Activated CD8-positive, alpha-beta T cell treated with anti-CD3 and anti-CD28 coated beads for 36 hours (primary cell): ENCODE measurements around the gene ANXA10. TPM values are rescaled to one million over a fixed set of nuclear protein-coding genes. Genes with fewer than 3 reads are reported as not detected.

Experiments
- ATAC-seq: fragments of 200-7000 bp; cut with Tn5 transposase; one replicate; pipeline ENCODE4 v1.10.0; 2021; ENCODE audit warnings: mild to moderate bottlenecking, moderate library complexity
- CTCF ChIA-PET: fragments of 350-600 bp; sonication (Branson Sonifier 250); formaldehyde crosslinking; loops from one replicate; lab custom pipeline; 2021; ENCODE audit warnings: antibody characterized with exemption; lab: Charles Lee
- POLR2A ChIA-PET: fragments of 350-600 bp; sonication (Branson Sonifier 250); formaldehyde crosslinking; loops from one replicate; lab custom pipeline; 2021; ENCODE audit warnings: antibody characterized with exemption; lab: Charles Lee
- DNase-seq: peaks from one replicate; pipeline ENCODE4 v3.0.0-alpha.2; 2020
- H3K27ac Mint-ChIP-seq: one replicate; pipeline ENCODE4 v1.8.0; 2021; ENCODE audit warnings: mild to moderate bottlenecking, mixed read lengths
- H3K27me3 Mint-ChIP-seq: one replicate; pipeline ENCODE4 v1.8.0; 2021; ENCODE audit warnings: mixed read lengths
- H3K36me3 Mint-ChIP-seq: one replicate; pipeline ENCODE4 v1.8.0; 2021; ENCODE audit warnings: low read depth, mixed read lengths
- H3K4me1 Mint-ChIP-seq: one replicate; pipeline ENCODE4 v1.8.0; 2021; ENCODE audit warnings: low read depth, mixed read lengths
- H3K4me3 Mint-ChIP-seq: one replicate; pipeline ENCODE4 v1.8.0; 2021; ENCODE audit warnings: mild to moderate bottlenecking, moderate library complexity, mixed read lengths
- H3K9me3 Mint-ChIP-seq: one replicate; pipeline ENCODE4 v1.8.0; 2021; ENCODE audit warnings: mixed read lengths
- intact Hi-C: fragments of 100-400 bp; cut with micrococcal nuclease; formaldehyde crosslinking; loops from one replicate; pipeline ENCODE4 v1.10.0; 2022
- total RNA-seq, 2 experiments: library from RNA; stranded (reverse); gene quantifications; one replicate each; pipeline ENCODE4 v1.2.3, GENCODE V29; 2021
- TF ChIP-seq, protein P1 (sequence below): fragments of 200-600 bp; IDR thresholded peaks from one replicate; pipeline ENCODE4 v1.8.0; 2022; ENCODE audit warnings: antibody characterized with exemption, mild to moderate bottlenecking

Gene ANXA10
- total RNA-seq, 2 experiments from 2014 or later: not detected

DNA sequence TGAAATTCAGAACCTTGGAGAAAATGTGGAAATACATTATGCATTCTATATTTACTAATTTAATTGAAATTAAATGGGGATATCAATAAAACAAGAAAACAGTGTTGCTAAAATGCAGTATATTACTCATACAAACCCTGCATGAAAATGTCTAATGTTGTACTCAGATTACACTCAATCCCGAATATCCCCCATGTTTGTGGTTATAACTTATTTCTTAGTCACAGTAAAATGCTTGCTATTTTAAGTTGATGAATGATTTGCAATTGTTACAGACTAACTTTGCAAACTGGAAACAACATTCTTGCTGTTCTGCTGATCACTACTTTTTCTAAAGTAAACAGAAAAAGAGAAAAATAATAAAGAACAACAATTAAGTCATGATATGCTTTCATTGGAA lies 33.1 kb upstream of the ANXA10 start:
- no peak overlapping the region for H3K27ac Mint-ChIP-seq
- CTCF ChIA-PET: no interaction called here
- TF ChIP-seq, protein P1, sequence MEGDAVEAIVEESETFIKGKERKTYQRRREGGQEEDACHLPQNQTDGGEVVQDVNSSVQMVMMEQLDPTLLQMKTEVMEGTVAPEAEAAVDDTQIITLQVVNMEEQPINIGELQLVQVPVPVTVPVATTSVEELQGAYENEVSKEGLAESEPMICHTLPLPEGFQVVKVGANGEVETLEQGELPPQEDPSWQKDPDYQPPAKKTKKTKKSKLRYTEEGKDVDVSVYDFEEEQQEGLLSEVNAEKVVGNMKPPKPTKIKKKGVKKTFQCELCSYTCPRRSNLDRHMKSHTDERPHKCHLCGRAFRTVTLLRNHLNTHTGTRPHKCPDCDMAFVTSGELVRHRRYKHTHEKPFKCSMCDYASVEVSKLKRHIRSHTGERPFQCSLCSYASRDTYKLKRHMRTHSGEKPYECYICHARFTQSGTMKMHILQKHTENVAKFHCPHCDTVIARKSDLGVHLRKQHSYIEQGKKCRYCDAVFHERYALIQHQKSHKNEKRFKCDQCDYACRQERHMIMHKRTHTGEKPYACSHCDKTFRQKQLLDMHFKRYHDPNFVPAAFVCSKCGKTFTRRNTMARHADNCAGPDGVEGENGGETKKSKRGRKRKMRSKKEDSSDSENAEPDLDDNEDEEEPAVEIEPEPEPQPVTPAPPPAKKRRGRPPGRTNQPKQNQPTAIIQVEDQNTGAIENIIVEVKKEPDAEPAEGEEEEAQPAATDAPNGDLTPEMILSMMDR: no peak
- no peak for DNase-seq
- POLR2A ChIA-PET: no interaction called here
- no peaks in the 10 kb centered on the region for H3K27me3 Mint-ChIP-seq
- H3K36me3 Mint-ChIP-seq: no peaks in the 10 kb centered on the region
- H3K4me3 Mint-ChIP-seq: no peak overlapping the region
- no peaks in the 10 kb centered on the region for H3K4me1 Mint-ChIP-seq
- H3K9me3 Mint-ChIP-seq: no peaks in the 10 kb centered on the region
- intact Hi-C loops: no loop called here
- ATAC-seq: no peak

DNA sequence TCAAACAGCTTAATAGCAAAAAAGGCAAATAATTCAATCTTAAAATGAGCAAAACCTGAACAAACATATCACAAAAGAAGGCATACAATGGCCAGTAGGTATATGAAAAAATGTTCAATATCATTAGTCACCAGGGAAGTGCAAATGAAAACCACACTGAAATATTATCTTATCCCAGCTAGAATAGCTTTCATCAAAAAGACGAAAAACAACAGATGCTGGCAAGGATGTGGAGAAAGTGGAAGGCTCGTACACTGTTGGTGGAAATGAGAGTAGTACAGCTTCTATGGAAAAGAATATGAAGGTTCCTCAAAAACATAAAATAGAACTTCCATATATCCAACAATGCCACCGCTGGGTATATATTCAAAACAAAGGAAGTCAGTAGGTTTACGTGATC lies 29.3 kb upstream of the ANXA10 start:
- TF ChIP-seq, protein P1: no peak
- DNase-seq: no peak
- H3K27ac Mint-ChIP-seq: no peak overlapping the region
- H3K4me1 Mint-ChIP-seq: no peaks in the 10 kb centered on the region
- H3K36me3 Mint-ChIP-seq: no peaks in the 10 kb centered on the region
- intact Hi-C loops: no loop called here
- H3K27me3 Mint-ChIP-seq: no peaks in the 10 kb centered on the region
- ChIA-PET POLR2A (no interaction called here), CTCF (interaction anchor here (1.0 kb wide), 1 partner anchor 90 kb away, joined by 3 read pairs; no protein-coding TSS in a partner anchor)
- no peak for ATAC-seq
- no peak overlapping the region for H3K4me3 Mint-ChIP-seq
- H3K9me3 Mint-ChIP-seq: peaks cover 4% of the 10 kb centered on the region

DNA sequence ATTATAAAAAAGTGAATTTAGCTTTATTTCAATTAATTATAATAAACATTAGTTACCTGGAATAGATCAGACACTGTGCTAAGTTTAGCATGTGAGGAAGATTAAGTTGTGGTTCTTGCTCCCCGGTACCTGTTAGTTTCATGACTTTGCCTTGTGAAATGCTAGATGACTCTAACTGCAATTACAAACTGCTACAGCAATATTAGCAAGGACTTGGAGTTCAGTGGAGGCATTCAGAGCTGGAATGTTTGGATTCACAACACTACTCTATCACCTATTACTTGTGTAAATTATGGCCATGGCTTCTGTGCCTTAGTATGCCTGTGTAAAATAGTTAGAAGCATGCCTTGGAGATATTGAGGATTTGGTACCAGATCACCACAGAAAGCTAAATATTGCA lies 21.4 kb upstream of the ANXA10 start:
- Mint-ChIP-seq H3K9me3 (peaks cover 4% of the 10 kb centered on the region), H3K27ac (no peak overlapping the region), H3K4me1 (no peaks in the 10 kb centered on the region), H3K4me3 (no peak overlapping the region), H3K27me3 (no peaks in the 10 kb centered on the region), H3K36me3 (no peaks in the 10 kb centered on the region)
- no peak for ATAC-seq
- no peak for DNase-seq
- TF ChIP-seq, protein P1: no peak
- intact Hi-C loops: no loop called here
- CTCF ChIA-PET: no interaction called here
- POLR2A ChIA-PET: no interaction called here

DNA sequence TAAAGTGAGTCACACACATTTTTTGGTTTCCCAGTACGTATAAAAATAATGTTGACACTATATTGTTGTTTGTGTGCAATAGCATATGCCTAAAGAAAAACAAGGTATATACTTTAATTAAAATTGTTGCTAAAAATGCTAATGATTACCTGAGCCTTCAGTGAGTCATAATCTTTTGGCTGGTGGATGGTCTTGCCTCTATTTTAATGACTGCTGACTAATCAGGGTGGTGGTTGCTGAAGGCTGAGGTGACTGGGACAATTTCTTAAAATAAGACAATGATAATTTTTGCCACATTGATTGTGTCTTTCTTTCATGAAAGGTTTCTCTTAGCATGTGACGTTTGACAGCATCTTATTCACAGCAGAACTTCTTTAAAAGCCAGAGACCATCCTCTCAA lies 21.0 kb upstream of the ANXA10 start:
- H3K4me1 Mint-ChIP-seq: no peaks in the 10 kb centered on the region
- DNase-seq (no peak), ATAC-seq (no peak)
- H3K27me3 Mint-ChIP-seq: no peaks in the 10 kb centered on the region
- peaks cover 4% of the 10 kb centered on the region for H3K9me3 Mint-ChIP-seq
- TF ChIP-seq, protein P1: no peak
- no peaks in the 10 kb centered on the region for H3K36me3 Mint-ChIP-seq
- POLR2A ChIA-PET: no interaction called here
- intact Hi-C loops: no loop called here
- no peak overlapping the region for H3K27ac Mint-ChIP-seq
- H3K4me3 Mint-ChIP-seq: no peak overlapping the region
- CTCF ChIA-PET: interaction anchor here (1.0 kb wide), 1 partner anchor 13 kb away, joined by 3 read pairs; no protein-coding TSS in a partner anchor

DNA sequence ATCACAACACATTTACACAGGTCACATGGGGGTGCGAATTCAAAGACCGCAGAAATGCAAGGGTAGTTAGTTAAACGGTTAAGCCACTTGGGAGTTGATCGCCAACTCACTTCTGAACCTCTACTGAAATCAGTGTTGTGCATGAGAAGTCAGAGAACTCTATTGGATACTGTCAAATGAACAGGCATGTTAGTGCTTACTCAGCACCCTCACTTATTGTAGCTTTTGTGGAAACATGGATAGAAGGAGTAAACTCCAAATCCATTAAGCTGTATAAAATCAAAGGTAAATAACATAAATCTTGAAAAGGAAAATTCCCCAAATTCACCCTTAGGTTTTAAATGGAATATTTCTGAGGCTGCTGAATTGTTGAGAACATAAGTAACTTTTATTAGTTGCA lies 17.5 kb upstream of the ANXA10 start:
- CTCF ChIA-PET: no interaction called here

More for the DNA sequence above, 17.5 kb upstream of the ANXA10 start:
- Mint-ChIP-seq H3K4me1 (no peaks in the 10 kb centered on the region), H3K4me3 (no peak overlapping the region), H3K27me3 (no peaks in the 10 kb centered on the region), H3K27ac (no peak overlapping the region), H3K36me3 (no peaks in the 10 kb centered on the region), H3K9me3 (no peaks in the 10 kb centered on the region)
- no peak for DNase-seq
- intact Hi-C loops: loop anchor here (5.0 kb wide), 1 partner anchor 1053 kb away; no protein-coding TSS in a partner anchor
- ATAC-seq: no peak
- POLR2A ChIA-PET: no interaction called here
- TF ChIP-seq, protein P1: no peak
